ENCODE results near the gene SERPINA9. TPM values are rescaled to one million over a fixed set of nuclear protein-coding genes. Genes with fewer than 3 reads are reported as not detected.

The SERPINA9 gene
- total RNA-seq = not detected
- not detected for polyA plus RNA-seq (ENCODE audit: insufficient read length in 2 of 2)
- long read RNA-seq, donor 1 = 0 reads
- long read RNA-seq, donor 2 = 0 reads
- long read RNA-seq, donor 3 = 0 reads
- long read RNA-seq, donor 4 = 0 reads

- H3K27ac ChIP-seq (ENCODE audit: low read depth, low read length) = no peak within 1 kb of the TSS
- no peaks in the 10 kb centered on the region for H3K9me3 ChIP-seq (ENCODE audit: control insufficient read depth, insufficient read depth, low read length)
- H3K27me3 ChIP-seq (ENCODE audit: control insufficient read depth, insufficient read depth, low read length) = no peaks in the 10 kb centered on the region
- H3K36me3 ChIP-seq (ENCODE audit: control insufficient read depth, insufficient read depth, low read length) = no peaks in the 10 kb centered on the region
- 86% methylated on average over 2 of the region's 2 CpGs for WGBS (ENCODE audit: insufficient coverage)
- no peak within 1 kb of the TSS for H3K4me3 ChIP-seq (ENCODE audit: low read depth, low read length)
- DNase-seq (ENCODE audit: low read depth in 4 of 6, low spot score in 6 of 6) = no peak
- no peaks in the 10 kb centered on the region for H3K4me1 ChIP-seq (ENCODE audit: control insufficient read depth, insufficient read depth, low read length)
Observed at GRCh38 chr14:94476023-94476422, at the start of gene SERPINA9. Gene SERPINA9 (minus strand): TSS chr14:94476197. CDS start chr14:94469840, 6,357 bp downstream.

- no peaks in the 10 kb centered on the region for H3K27me3 ChIP-seq (ENCODE audit: control insufficient read depth, insufficient read depth, low read length)
- WGBS (ENCODE audit: insufficient coverage) = 89% methylated on average over 3 of the region's 3 CpGs
- H3K27ac ChIP-seq (ENCODE audit: low read depth, low read length) = no peak overlapping the region
- H3K36me3 ChIP-seq (ENCODE audit: control insufficient read depth, insufficient read depth, low read length) = no peaks in the 10 kb centered on the region
- DNase-seq (ENCODE audit: low read depth in 4 of 6, low spot score in 6 of 6) = no peak
- no peaks in the 10 kb centered on the region for H3K4me1 ChIP-seq (ENCODE audit: control insufficient read depth, insufficient read depth, low read length)
- H3K4me3 ChIP-seq (ENCODE audit: low read depth, low read length) = no peak overlapping the region
- H3K9me3 ChIP-seq (ENCODE audit: control insufficient read depth, insufficient read depth, low read length) = no peaks in the 10 kb centered on the region
Observed at GRCh38 chr14:94524093-94524492, 48.1 kb upstream of the SERPINA9 start.

GRCh38 chr14:94523265-94523664 lies 47.3 kb upstream of the SERPINA9 start:
- DNase-seq (ENCODE audit: low read depth in 4 of 6, low spot score in 6 of 6) = no peak
- WGBS (ENCODE audit: insufficient coverage) = 95% methylated on average over 8 of the region's 8 CpGs
- H3K27me3 ChIP-seq (ENCODE audit: control insufficient read depth, insufficient read depth, low read length) = no peaks in the 10 kb centered on the region
- H3K4me1 ChIP-seq (ENCODE audit: control insufficient read depth, insufficient read depth, low read length) = no peaks in the 10 kb centered on the region
- H3K36me3 ChIP-seq (ENCODE audit: control insufficient read depth, insufficient read depth, low read length) = no peaks in the 10 kb centered on the region
- no peaks in the 10 kb centered on the region for H3K9me3 ChIP-seq (ENCODE audit: control insufficient read depth, insufficient read depth, low read length)
- no peak overlapping the region for H3K27ac ChIP-seq (ENCODE audit: low read depth, low read length)
- H3K4me3 ChIP-seq (ENCODE audit: low read depth, low read length) = no peak overlapping the region

- no peaks in the 10 kb centered on the region for H3K36me3 ChIP-seq (ENCODE audit: control insufficient read depth, insufficient read depth, low read length)
- DNase-seq (ENCODE audit: low read depth in 4 of 6, low spot score in 6 of 6) = no peak
- no peaks in the 10 kb centered on the region for H3K9me3 ChIP-seq (ENCODE audit: control insufficient read depth, insufficient read depth, low read length)
- H3K27ac ChIP-seq (ENCODE audit: low read depth, low read length) = no peak overlapping the region
- no peak overlapping the region for H3K4me3 ChIP-seq (ENCODE audit: low read depth, low read length)
- 90% methylated on average over 7 of the region's 7 CpGs for WGBS (ENCODE audit: insufficient coverage)
- H3K27me3 ChIP-seq (ENCODE audit: control insufficient read depth, insufficient read depth, low read length) = no peaks in the 10 kb centered on the region
- peaks cover 6% of the 10 kb centered on the region for H3K4me1 ChIP-seq (ENCODE audit: control insufficient read depth, insufficient read depth, low read length)
Observed at GRCh38 chr14:94522115-94522724, 46.2 kb upstream of the SERPINA9 start.

- Histone ChIP-seq H3K27me3 (ENCODE audit: control insufficient read depth, insufficient read depth, low read length) (no peaks in the 10 kb centered on the region), H3K4me3 (ENCODE audit: low read depth, low read length) (no peak overlapping the region), H3K27ac (ENCODE audit: low read depth, low read length) (no peak overlapping the region), H3K4me1 (ENCODE audit: control insufficient read depth, insufficient read depth, low read length) (peaks cover 10% of the 10 kb centered on the region), H3K9me3 (ENCODE audit: control insufficient read depth, insufficient read depth, low read length) (no peaks in the 10 kb centered on the region), H3K36me3 (ENCODE audit: control insufficient read depth, insufficient read depth, low read length) (no peaks in the 10 kb centered on the region)
- 43% methylated on average over 5 of the region's 5 CpGs for WGBS (ENCODE audit: insufficient coverage)
- DNase-seq (ENCODE audit: low read depth in 4 of 6, low spot score in 6 of 6) = no peak
Observed at GRCh38 chr14:94521375-94522114, 45.5 kb upstream of the SERPINA9 start.

- 18% methylated on average over 4 of the region's 7 CpGs for WGBS (ENCODE audit: insufficient coverage)
- DNase-seq (ENCODE audit: low read depth in 4 of 6, low spot score in 6 of 6) = peak in 2 of 6 donors; percentile 35
- peaks cover 10% of the 10 kb centered on the region for H3K4me1 ChIP-seq (ENCODE audit: control insufficient read depth, insufficient read depth, low read length)
Observed at GRCh38 chr14:94517641-94518257, 41.8 kb upstream of the SERPINA9 start.

GRCh38 chr14:94517248-94517640 lies 41.2 kb upstream of the SERPINA9 start:
- Histone ChIP-seq H3K27me3 (ENCODE audit: control insufficient read depth, insufficient read depth, low read length) (no peaks in the 10 kb centered on the region), H3K9me3 (ENCODE audit: control insufficient read depth, insufficient read depth, low read length) (no peaks in the 10 kb centered on the region), H3K4me1 (ENCODE audit: control insufficient read depth, insufficient read depth, low read length) (peaks cover 10% of the 10 kb centered on the region), H3K36me3 (ENCODE audit: control insufficient read depth, insufficient read depth, low read length) (no peaks in the 10 kb centered on the region), H3K27ac (ENCODE audit: low read depth, low read length) (no peak overlapping the region), H3K4me3 (ENCODE audit: low read depth, low read length) (no peak overlapping the region)
- WGBS (ENCODE audit: insufficient coverage) = 56% methylated on average over 7 of the region's 10 CpGs
- DNase-seq (ENCODE audit: low read depth in 4 of 6, low spot score in 6 of 6) = no peak

More at GRCh38 chr14:94517641-94518257, 41.8 kb upstream of the SERPINA9 start:
- H3K27ac ChIP-seq (ENCODE audit: low read depth, low read length) = no peak overlapping the region
- no peak overlapping the region for H3K4me3 ChIP-seq (ENCODE audit: low read depth, low read length)
- H3K9me3 ChIP-seq (ENCODE audit: control insufficient read depth, insufficient read depth, low read length) = no peaks in the 10 kb centered on the region
- H3K27me3 ChIP-seq (ENCODE audit: control insufficient read depth, insufficient read depth, low read length) = no peaks in the 10 kb centered on the region
- H3K36me3 ChIP-seq (ENCODE audit: control insufficient read depth, insufficient read depth, low read length) = no peaks in the 10 kb centered on the region

GRCh38 chr14:94515856-94516255 lies 39.9 kb upstream of the SERPINA9 start:
- Histone ChIP-seq H3K36me3 (ENCODE audit: control insufficient read depth, insufficient read depth, low read length) (no peaks in the 10 kb centered on the region), H3K4me3 (ENCODE audit: low read depth, low read length) (no peak overlapping the region), H3K4me1 (ENCODE audit: control insufficient read depth, insufficient read depth, low read length) (peaks cover 10% of the 10 kb centered on the region), H3K27ac (ENCODE audit: low read depth, low read length) (no peak overlapping the region), H3K9me3 (ENCODE audit: control insufficient read depth, insufficient read depth, low read length) (no peaks in the 10 kb centered on the region), H3K27me3 (ENCODE audit: control insufficient read depth, insufficient read depth, low read length) (no peaks in the 10 kb centered on the region)
- 92% methylated on average over 5 of the region's 6 CpGs for WGBS (ENCODE audit: insufficient coverage)
- DNase-seq (ENCODE audit: low read depth in 4 of 6, low spot score in 6 of 6) = no peak

GRCh38 chr14:94515426-94515825 lies 39.4 kb upstream of the SERPINA9 start:
- Histone ChIP-seq H3K4me1 (ENCODE audit: control insufficient read depth, insufficient read depth, low read length) (peaks cover 10% of the 10 kb centered on the region), H3K9me3 (ENCODE audit: control insufficient read depth, insufficient read depth, low read length) (no peaks in the 10 kb centered on the region), H3K36me3 (ENCODE audit: control insufficient read depth, insufficient read depth, low read length) (no peaks in the 10 kb centered on the region), H3K27ac (ENCODE audit: low read depth, low read length) (no peak overlapping the region), H3K27me3 (ENCODE audit: control insufficient read depth, insufficient read depth, low read length) (no peaks in the 10 kb centered on the region), H3K4me3 (ENCODE audit: low read depth, low read length) (no peak overlapping the region)
- DNase-seq (ENCODE audit: low read depth in 4 of 6, low spot score in 6 of 6) = no peak
- 76% methylated on average over 8 of the region's 9 CpGs for WGBS (ENCODE audit: insufficient coverage)
